Liver (tissue), 3 donors: ENCODE results near the gene GALR2.

Experiments
- CTCF ChIP-seq: fragments of 150-350 bp; IDR thresholded peaks from 2 replicates; pipeline ENCODE4 v1.5.1; 2017; ENCODE audit warnings: improper control_type of control experiment, low read depth, low read length; ENCODE audit not compliant: missing input control
- EGR1 ChIP-seq, 2 donors: IDR thresholded peaks; 2 replicates each; pipeline ENCODE4 v1.6.1; 2016 to 2018; ENCODE audit warnings: antibody characterized with exemption in 2 of 2, low read depth in 2 of 2
- GABPA ChIP-seq, 2 donors: IDR thresholded peaks in 1 of 2; conservative IDR thresholded peaks in 1 of 2; 2 replicates each; pipeline ENCODE4 v1.6.1; 2016; ENCODE audit warnings: antibody characterized with exemption in 2 of 2, mild to moderate bottlenecking in 1 of 2, moderate library complexity in 1 of 2
- HNF4G ChIP-seq: IDR thresholded peaks from 2 replicates; pipeline ENCODE4 v1.6.1; 2016; ENCODE audit warnings: antibody characterized with exemption
- JUND ChIP-seq, 2 donors: IDR thresholded peaks; 2 replicates each; pipeline ENCODE4 v1.6.1; 2016; ENCODE audit warnings: antibody characterized with exemption in 2 of 2
- MAX ChIP-seq: IDR thresholded peaks from 2 replicates; pipeline ENCODE4 v1.6.1; 2016; ENCODE audit warnings: antibody characterized with exemption
- REST ChIP-seq: IDR thresholded peaks from 2 replicates; pipeline ENCODE4 v1.6.1; 2016; ENCODE audit warnings: antibody characterized with exemption, mild to moderate bottlenecking
- RXRA ChIP-seq, 2 donors: IDR thresholded peaks; 2 replicates each; pipeline ENCODE4 v1.6.1; 2017 to 2018; ENCODE audit warnings: antibody characterized with exemption in 2 of 2, mild to moderate bottlenecking in 1 of 2
- SP1 ChIP-seq: IDR thresholded peaks from 2 replicates; pipeline ENCODE4 v1.6.1; 2018; ENCODE audit warnings: antibody characterized with exemption, mild to moderate bottlenecking
- TAF1 ChIP-seq: conservative IDR thresholded peaks from 2 replicates; pipeline ENCODE4 v1.6.1; 2016; ENCODE audit warnings: antibody characterized with exemption, mild to moderate bottlenecking
- YY1 ChIP-seq: IDR thresholded peaks from 2 replicates; pipeline ENCODE4 v1.6.1; 2016; ENCODE audit warnings: antibody characterized with exemption, mild to moderate bottlenecking
- ZBTB33 ChIP-seq: IDR thresholded peaks from 2 replicates; pipeline ENCODE4 v1.6.1; 2016; ENCODE audit warnings: antibody characterized with exemption
- TF ChIP-seq, protein P1 (sequence below): IDR thresholded peaks from 2 replicates; pipeline ENCODE4 v1.6.1; 2016; ENCODE audit warnings: antibody characterized with exemption
- donor health status: healthy.
- donor health status: healthy.

- no peak for TF ChIP-seq CTCF
- no peak for TF ChIP-seq EGR1 (IDR thresholded peaks at IDR 0.05; ENCODE audit: low read depth in 2 of 2)
- TF ChIP-seq YY1 = no peak
- TF ChIP-seq, protein P1, sequence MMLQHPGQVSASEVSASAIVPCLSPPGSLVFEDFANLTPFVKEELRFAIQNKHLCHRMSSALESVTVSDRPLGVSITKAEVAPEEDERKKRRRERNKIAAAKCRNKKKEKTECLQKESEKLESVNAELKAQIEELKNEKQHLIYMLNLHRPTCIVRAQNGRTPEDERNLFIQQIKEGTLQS = no peak
- no peak for TF ChIP-seq MAX
- no peak for TF ChIP-seq REST
- no peak for TF ChIP-seq RXRA (IDR thresholded peaks at IDR 0.05)
- no peak for TF ChIP-seq JUND (IDR thresholded peaks at IDR 0.05)
- no peak for TF ChIP-seq SP1
- no peak for TF ChIP-seq TAF1
- no peak for TF ChIP-seq ZBTB33
- no peak for TF ChIP-seq GABPA (IDR thresholded peaks at IDR 0.05 in 1 of 2, conservative IDR thresholded peaks at IDR 0.05 in 1 of 2)
- TF ChIP-seq HNF4G = no peak
Measured at GRCh38 chr17:76074390-76075363, at the start of gene GALR2.
